ENCODE results near the gene MRTFA.

DNA sequence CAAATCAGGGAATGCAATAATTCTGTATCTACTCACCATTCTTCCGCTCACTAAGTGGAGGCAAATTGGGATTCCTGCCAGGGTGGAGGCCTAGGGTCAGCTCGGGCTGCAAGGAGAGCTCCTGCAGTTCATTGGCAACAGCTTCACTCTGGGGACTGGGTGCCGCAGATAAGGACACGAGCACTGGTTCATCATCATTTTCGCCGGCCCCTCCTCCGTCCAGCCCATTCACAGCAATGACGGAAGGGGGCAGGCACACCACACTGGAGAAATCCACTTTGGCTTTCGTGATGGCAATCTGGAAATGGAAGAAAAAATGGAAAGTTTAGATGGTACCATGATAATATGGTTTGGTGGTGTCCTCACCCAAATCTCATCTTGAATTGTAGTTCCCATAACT, 84.4 kb downstream of the MRTFA start:
- TF ChIP-seq PAX5 (IDR thresholded peaks at IDR 0.05; ENCODE audit: insufficient read depth, low read length, severe bottlenecking) (no peak), POLR2A (IDR thresholded peaks at IDR 0.05; ENCODE audit: low read depth, low read length) (no peak), POLR2AphosphoS5 (IDR thresholded peaks at IDR 0.05; ENCODE audit: low read depth, low read length) (no peak), TAF1 (IDR thresholded peaks at IDR 0.05; ENCODE audit: low read depth, low read length) (no peak), POU2F2 (IDR thresholded peaks at IDR 0.05; ENCODE audit: low read depth, low read length) (no peak)
